Lung (tissue), 12 donors: Measurements from ENCODE around the gene P2RY2. TPM values are rescaled to one million over a fixed set of nuclear protein-coding genes. Genes with fewer than 3 reads are reported as not detected.

ENCODE experiments used
- ATAC-seq: fragments of 200-7000 bp; cut with Tn5 transposase; one replicate; pipeline ENCODE4 v1.9.1; 2020; ENCODE audit warnings: moderate number of reproducible peaks; ENCODE audit not compliant: insufficient read depth, low FRiP score
- DNase-seq, 3 donors: peaks; one replicate each; pipeline ENCODE4 v3.0.0-alpha.2; 2013 to 2017
- H3K27ac ChIP-seq, 2 donors: one replicate each; pipeline ENCODE4 v1.5.1; 2013; ENCODE audit warnings: mild to moderate bottlenecking in 2 of 2, moderate library complexity in 2 of 2, control low read depth in 1 of 2, inconsistent platforms in 1 of 2, low read depth in 1 of 2, low read length in 1 of 2
- H3K27me3 ChIP-seq, 3 donors: one replicate each; pipeline ENCODE4 v1.5.1; 2013; ENCODE audit warnings: low read length in 2 of 3; ENCODE audit not compliant: control insufficient read depth in 3 of 3, insufficient read depth in 3 of 3
- H3K36me3 ChIP-seq, 4 donors: one replicate each; pipeline ENCODE4 v1.5.1; 2013; ENCODE audit warnings: low read length in 4 of 4, mild to moderate bottlenecking in 1 of 4, moderate library complexity in 1 of 4; ENCODE audit not compliant: control insufficient read depth in 4 of 4, insufficient read depth in 4 of 4
- H3K4me1 ChIP-seq, 5 donors: one replicate each; pipeline ENCODE4 v1.5.1; 2013; ENCODE audit warnings: low read length in 5 of 5, mild to moderate bottlenecking in 2 of 5, moderate library complexity in 1 of 5; ENCODE audit not compliant: control insufficient read depth in 5 of 5, insufficient read depth in 5 of 5
- H3K4me3 ChIP-seq: one replicate; pipeline ENCODE4 v1.5.1; 2013; ENCODE audit warnings: mild to moderate bottlenecking, control low read depth, moderate library complexity
- H3K9ac ChIP-seq, 2 donors: one replicate each; pipeline ENCODE4 v1.5.1; 2013; ENCODE audit warnings: low read length in 2 of 2, control low read depth in 1 of 2; ENCODE audit not compliant: insufficient read depth in 1 of 2
- H3K9me3 ChIP-seq, 4 donors: one replicate each; pipeline ENCODE4 v1.5.1; 2013; ENCODE audit warnings: low read length in 3 of 4, mild to moderate bottlenecking in 1 of 4, moderate library complexity in 1 of 4; ENCODE audit not compliant: control insufficient read depth in 4 of 4, insufficient read depth in 3 of 4
- WGBS, 2 donors: extraction: QIAGEN DNeasy Blood & Tissue Kit; methylation state at CpG; one replicate each; pipeline ENCODE4 v1.1.7; 2013; 5-methylcytosine and 5-hydroxymethylcytosine counted together
- polyA plus RNA-seq, 2 donors: library from polyadenylated mRNA; stranded (reverse); fragments of 200-250 nt; gene quantifications; one replicate each; pipeline ENCODE4 v1.2.1, GENCODE V29; 2013
- total RNA-seq, 2 donors: library from RNA; depleted of rRNA in 1 of 2; stranded (reverse); fragments of >200 nt in 1 of 2; gene quantifications; one replicate each; pipeline ENCODE4 v1.2.1, GENCODE V29; 2014 to 2021
- TF ChIP-seq, protein P1 (sequence below): IDR thresholded peaks from 2 replicates; pipeline ENCODE4 v1.5.1; 2012; ENCODE audit warnings: mild to moderate bottlenecking; ENCODE audit errors: control extremely low read depth, extremely low read depth
- donor health status: control.
- donor health status: control.
- donor health status: Bipolar disorder and iron deficiency.
- donor health status: healthy.
- donor health status: DM: yes; HTN: yes; CAD: no.

Gene P2RY2
- total and polyA plus RNA-seq, 4 donors = 3.1 to 13.0 (median 6.5) TPM

- no peak for ATAC-seq
- WGBS, 2 donors = 87 to 95% methylated on average over 3 of the region's 3 CpGs
- H3K9ac ChIP-seq = no peak overlapping the region
- H3K4me1 ChIP-seq = peaks cover 0 to 12% (median 5%) of the 10 kb centered on the region in 5 donors
- no peaks in the 10 kb centered on the region for H3K9me3 ChIP-seq
- H3K4me3 ChIP-seq = no peak overlapping the region
- H3K36me3 ChIP-seq = no peaks in the 10 kb centered on the region
- TF ChIP-seq, protein P1, sequence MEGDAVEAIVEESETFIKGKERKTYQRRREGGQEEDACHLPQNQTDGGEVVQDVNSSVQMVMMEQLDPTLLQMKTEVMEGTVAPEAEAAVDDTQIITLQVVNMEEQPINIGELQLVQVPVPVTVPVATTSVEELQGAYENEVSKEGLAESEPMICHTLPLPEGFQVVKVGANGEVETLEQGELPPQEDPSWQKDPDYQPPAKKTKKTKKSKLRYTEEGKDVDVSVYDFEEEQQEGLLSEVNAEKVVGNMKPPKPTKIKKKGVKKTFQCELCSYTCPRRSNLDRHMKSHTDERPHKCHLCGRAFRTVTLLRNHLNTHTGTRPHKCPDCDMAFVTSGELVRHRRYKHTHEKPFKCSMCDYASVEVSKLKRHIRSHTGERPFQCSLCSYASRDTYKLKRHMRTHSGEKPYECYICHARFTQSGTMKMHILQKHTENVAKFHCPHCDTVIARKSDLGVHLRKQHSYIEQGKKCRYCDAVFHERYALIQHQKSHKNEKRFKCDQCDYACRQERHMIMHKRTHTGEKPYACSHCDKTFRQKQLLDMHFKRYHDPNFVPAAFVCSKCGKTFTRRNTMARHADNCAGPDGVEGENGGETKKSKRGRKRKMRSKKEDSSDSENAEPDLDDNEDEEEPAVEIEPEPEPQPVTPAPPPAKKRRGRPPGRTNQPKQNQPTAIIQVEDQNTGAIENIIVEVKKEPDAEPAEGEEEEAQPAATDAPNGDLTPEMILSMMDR = no peak
- no peak overlapping the region for H3K27ac ChIP-seq
- no peak for DNase-seq
- H3K27me3 ChIP-seq = peaks cover 0 to 6% (median 2%) of the 10 kb centered on the region in 3 donors
Measured at GRCh38 chr11:73259406-73260126, 41.5 kb downstream of the P2RY2 start.

- H3K9ac ChIP-seq = no peak overlapping the region
- H3K9me3 ChIP-seq = no peaks in the 10 kb centered on the region
- H3K4me3 ChIP-seq = no peak overlapping the region
- H3K27me3 ChIP-seq = peaks cover 0 to 6% (median 5%) of the 10 kb centered on the region in 3 donors
- no peak overlapping the region for H3K27ac ChIP-seq
- DNase-seq (no peak), ATAC-seq (no peak)
- H3K4me1 ChIP-seq = peaks cover 0 to 12% (median 5%) of the 10 kb centered on the region in 5 donors
- H3K36me3 ChIP-seq = no peaks in the 10 kb centered on the region
- TF ChIP-seq, protein P1 = no peak
Measured at GRCh38 chr11:73260127-73260457, 42.0 kb downstream of the P2RY2 start.

GRCh38 chr11:73262851-73263495 lies 44.9 kb downstream of the P2RY2 start:
- TF ChIP-seq, protein P1 = no peak
- H3K4me1 ChIP-seq = peaks cover 0 to 15% (median 0%) of the 10 kb centered on the region in 5 donors
- no peak overlapping the region for H3K4me3 ChIP-seq
- DNase-seq (no peak), ATAC-seq (no peak)
- no peak overlapping the region for H3K9ac ChIP-seq
- H3K36me3 ChIP-seq = no peaks in the 10 kb centered on the region
- whole genome bisulfite sequencing, 2 donors = 69 to 72% methylated on average over 5 of the region's 5 CpGs
- peaks cover 0 to 6% (median 5%) of the 10 kb centered on the region in 3 donors for H3K27me3 ChIP-seq
- H3K9me3 ChIP-seq = no peaks in the 10 kb centered on the region
- no peak overlapping the region for H3K27ac ChIP-seq
